ENCODE measurements around the gene ST3GAL6.

Gene ST3GAL6

GRCh38 chr3:98777286-98777685 is 14.1 kb downstream of the ST3GAL6 start:
- DNase-seq (ENCODE audit: low spot score): no peak

GRCh38 chr3:98777801-98778220 is 14.7 kb downstream of the ST3GAL6 start:
- no peak for DNase-seq (ENCODE audit: low spot score)

- no peak for DNase-seq (ENCODE audit: low spot score)
Observed at GRCh38 chr3:98778383-98778782, 15.2 kb downstream of the ST3GAL6 start.

- no peak for DNase-seq (ENCODE audit: low spot score)
Observed at GRCh38 chr3:98778852-98779413, 15.8 kb downstream of the ST3GAL6 start.

GRCh38 chr3:98779541-98780335 is 16.6 kb downstream of the ST3GAL6 start:
- DNase-seq (ENCODE audit: low spot score): no peak

- no peak for DNase-seq (ENCODE audit: low spot score)
Observed at GRCh38 chr3:98780343-98780742, 17.2 kb downstream of the ST3GAL6 start.

- DNase-seq (ENCODE audit: low spot score): no peak
Observed at GRCh38 chr3:98782824-98783500, 19.8 kb downstream of the ST3GAL6 start.

GRCh38 chr3:98784042-98784441 is 20.9 kb downstream of the ST3GAL6 start:
- no peak for DNase-seq (ENCODE audit: low spot score)

GRCh38 chr3:98784666-98785600 is 21.8 kb downstream of the ST3GAL6 start:
- no peak for DNase-seq (ENCODE audit: low spot score)

GRCh38 chr3:98786364-98787006 is 23.3 kb downstream of the ST3GAL6 start:
- no peak for DNase-seq (ENCODE audit: low spot score)

- DNase-seq (ENCODE audit: low spot score): no peak
Observed at GRCh38 chr3:98787181-98787580, 24.0 kb downstream of the ST3GAL6 start.

- no peak for DNase-seq (ENCODE audit: low spot score)
Observed at GRCh38 chr3:98788651-98789050, 25.5 kb downstream of the ST3GAL6 start.

- DNase-seq (ENCODE audit: low spot score): no peak
Observed at GRCh38 chr3:98791341-98792325, 28.5 kb downstream of the ST3GAL6 start.

GRCh38 chr3:98793971-98794370 is 30.8 kb downstream of the ST3GAL6 start:
- DNase-seq (ENCODE audit: low spot score): no peak

- no peak for DNase-seq (ENCODE audit: low spot score)
Observed at GRCh38 chr3:98796334-98796733, 33.2 kb downstream of the ST3GAL6 start.

GRCh38 chr3:98797905-98798304 is 34.8 kb downstream of the ST3GAL6 start:
- no peak for DNase-seq (ENCODE audit: low spot score)

GRCh38 chr3:98798820-98799219 is 35.7 kb downstream of the ST3GAL6 start:
- no peak for DNase-seq (ENCODE audit: low spot score)

GRCh38 chr3:98799479-98799878 is 36.3 kb downstream of the ST3GAL6 start:
- DNase-seq (ENCODE audit: low spot score): no peak

GRCh38 chr3:98800401-98800800 is 37.3 kb downstream of the ST3GAL6 start:
- DNase-seq (ENCODE audit: low spot score): no peak

- no peak for DNase-seq (ENCODE audit: low spot score)
Observed at GRCh38 chr3:98801043-98801747, 38.1 kb downstream of the ST3GAL6 start.

All from cerebellar cortex (tissue), 1 donor.